ENCODE data around the gene ANKRD11. TPM values are rescaled to one million over a fixed set of nuclear protein-coding genes. Genes with fewer than 3 reads are reported as not detected.
"Not testable (repeated sequence)": the region's sequence is repeated elsewhere in the genome, so short reads cannot be mapped to it uniquely, and the experiment has no call there.

The ANKRD11 gene
- total RNA-seq, 4 donors from 2014 or later, result 75.6 to 183 (median 108) TPM

DNA sequence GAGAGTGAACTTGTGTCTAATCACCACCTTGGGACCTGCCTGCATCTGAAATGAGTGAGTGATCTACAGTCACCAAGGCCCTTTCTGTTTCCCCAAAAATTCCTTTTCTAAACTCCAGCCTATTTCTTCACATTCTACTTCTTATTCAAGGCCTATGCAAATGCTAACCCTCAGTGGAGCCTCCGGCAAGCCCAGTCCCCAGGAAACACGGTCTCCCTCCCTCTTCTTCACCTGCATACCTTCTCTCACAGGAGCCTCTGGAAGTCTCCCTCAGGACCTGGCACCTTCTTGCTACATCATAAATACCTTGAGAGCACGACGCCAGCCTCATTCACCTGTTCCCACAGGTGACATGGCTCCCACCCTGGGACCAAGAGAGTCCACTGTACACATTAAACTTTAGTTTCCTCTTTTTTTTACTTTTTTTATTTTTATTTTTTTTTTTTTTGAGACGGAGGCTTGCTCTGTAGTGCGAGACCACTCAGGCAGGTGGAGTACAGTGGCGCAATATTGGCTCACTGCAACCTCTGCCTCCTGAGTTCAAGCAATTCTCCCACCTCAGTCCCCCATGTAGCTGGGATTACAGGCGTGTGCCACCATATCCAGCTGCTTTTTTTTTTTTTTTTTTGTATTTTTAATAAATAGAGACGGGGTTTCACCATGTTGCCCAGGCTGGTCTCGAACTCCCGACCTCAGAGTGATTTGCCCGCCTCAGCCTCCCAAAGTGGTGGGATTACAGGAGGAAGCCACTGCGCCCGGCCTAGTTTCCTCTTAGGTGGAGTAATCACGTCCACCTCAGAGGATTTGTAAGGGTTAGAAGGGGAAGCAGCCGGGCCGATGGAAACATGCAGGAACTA lies 97.3 kb downstream of the ANKRD11 start:
- no peak for TF ChIP-seq POLR2A (IDR thresholded peaks at IDR 0.05)
- TF ChIP-seq, protein P1, sequence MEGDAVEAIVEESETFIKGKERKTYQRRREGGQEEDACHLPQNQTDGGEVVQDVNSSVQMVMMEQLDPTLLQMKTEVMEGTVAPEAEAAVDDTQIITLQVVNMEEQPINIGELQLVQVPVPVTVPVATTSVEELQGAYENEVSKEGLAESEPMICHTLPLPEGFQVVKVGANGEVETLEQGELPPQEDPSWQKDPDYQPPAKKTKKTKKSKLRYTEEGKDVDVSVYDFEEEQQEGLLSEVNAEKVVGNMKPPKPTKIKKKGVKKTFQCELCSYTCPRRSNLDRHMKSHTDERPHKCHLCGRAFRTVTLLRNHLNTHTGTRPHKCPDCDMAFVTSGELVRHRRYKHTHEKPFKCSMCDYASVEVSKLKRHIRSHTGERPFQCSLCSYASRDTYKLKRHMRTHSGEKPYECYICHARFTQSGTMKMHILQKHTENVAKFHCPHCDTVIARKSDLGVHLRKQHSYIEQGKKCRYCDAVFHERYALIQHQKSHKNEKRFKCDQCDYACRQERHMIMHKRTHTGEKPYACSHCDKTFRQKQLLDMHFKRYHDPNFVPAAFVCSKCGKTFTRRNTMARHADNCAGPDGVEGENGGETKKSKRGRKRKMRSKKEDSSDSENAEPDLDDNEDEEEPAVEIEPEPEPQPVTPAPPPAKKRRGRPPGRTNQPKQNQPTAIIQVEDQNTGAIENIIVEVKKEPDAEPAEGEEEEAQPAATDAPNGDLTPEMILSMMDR (IDR thresholded peaks at IDR 0.05), result no peak
- WGBS, 2 donors, result 54 to 61% methylated on average over 17 of the region's 17 CpGs
- no peak overlapping the region for H3K4me3 ChIP-seq (ENCODE audit: low read depth, poor library complexity, severe bottlenecking)
- intact Hi-C loops (cut with DNase I; ENCODE audit: low total_unique reads), result no loop called here
- no peak for DNase-seq (ENCODE audit: low spot score in 2 of 2)

DNA sequence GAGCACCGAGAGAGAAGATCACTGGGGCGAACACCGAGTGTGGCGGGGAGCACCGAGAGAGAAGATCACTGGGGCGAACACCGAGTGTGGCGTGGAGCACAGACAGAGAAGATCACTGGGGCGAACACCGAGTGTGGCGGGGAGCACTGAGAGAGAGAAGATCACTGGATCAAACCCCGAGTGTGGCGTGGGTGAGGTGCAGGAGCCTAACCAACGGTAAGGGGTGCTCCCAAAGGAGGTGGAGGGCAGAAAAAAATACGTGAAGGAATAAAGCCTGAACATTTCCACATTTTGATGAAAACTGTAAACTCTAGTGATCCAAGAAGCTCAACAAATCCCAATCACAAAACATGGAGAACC lies 100.2 kb downstream of the ANKRD11 start:
- DNase-seq (ENCODE audit: low spot score in 2 of 2); H3K4me3 ChIP-seq (ENCODE audit: low read depth, poor library complexity, severe bottlenecking); intact Hi-C loops (cut with DNase I; ENCODE audit: low total_unique reads): not testable (repeated sequence)
- WGBS, 2 donors, result 94 to 96% methylated on average over 15 of the region's 15 CpGs

DNA sequence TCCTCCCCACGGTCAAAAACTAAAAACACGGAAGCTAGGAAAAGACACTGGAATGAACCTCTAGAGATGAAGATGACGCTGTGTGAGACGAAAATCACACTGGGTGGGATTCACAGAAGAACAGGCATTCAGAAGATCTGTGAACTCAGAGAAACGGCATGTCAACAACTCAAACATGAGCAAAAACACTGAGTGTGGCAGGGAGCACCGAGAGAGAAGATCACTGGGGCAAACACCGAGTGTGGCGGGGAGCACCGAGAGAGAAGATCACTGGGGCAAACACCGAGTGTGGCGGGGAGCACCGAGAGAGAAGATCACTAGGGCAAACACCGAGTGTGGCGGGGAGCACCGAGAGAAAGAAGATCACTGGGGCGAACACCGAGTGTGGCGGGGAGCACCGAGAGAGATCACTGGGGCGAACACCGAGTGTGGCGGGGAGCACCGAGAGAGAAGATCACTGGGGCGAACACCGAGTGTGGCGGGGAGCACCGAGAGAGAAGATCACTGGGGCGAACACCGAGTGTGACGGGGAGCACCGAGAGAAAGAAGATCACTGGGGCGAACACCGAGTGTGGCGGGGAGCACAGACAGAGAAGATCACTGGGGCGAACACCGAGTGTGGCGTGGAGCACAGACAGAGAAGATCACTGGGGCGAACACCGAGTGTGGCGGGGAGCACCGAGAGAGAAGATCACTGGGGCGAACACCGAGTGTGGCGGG lies 100.7 kb downstream of the ANKRD11 start:
- 94 to 96% methylated on average over 44 of the region's 44 CpGs for WGBS, 2 donors
- H3K4me3 ChIP-seq (ENCODE audit: low read depth, poor library complexity, severe bottlenecking); intact Hi-C loops (cut with DNase I; ENCODE audit: low total_unique reads); DNase-seq (ENCODE audit: low spot score in 2 of 2): not testable (repeated sequence)

DNA sequence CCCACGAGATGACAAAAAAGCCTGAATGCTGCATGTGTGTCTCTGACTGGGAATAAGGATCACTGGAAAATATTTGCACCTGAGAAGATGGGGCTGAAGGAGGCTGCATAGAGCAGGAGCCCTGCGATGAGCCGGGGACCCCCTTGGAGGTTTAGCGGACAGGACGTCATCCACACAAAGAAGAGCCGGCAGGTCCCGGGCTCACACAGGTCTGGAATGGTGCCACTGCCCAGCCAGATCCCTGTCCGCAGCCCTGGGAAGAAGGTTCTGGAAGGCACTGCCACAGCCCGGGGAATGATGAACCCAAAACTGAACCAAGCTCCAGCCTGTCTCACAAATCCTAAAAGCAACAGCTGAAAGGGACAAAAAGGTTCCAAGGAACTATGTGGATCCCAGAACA lies 101.8 kb downstream of the ANKRD11 start:
- no peak for TF ChIP-seq POLR2A (IDR thresholded peaks at IDR 0.05)
- TF ChIP-seq, protein P1 (IDR thresholded peaks at IDR 0.05), result no peak
- H3K4me3 ChIP-seq (ENCODE audit: low read depth, poor library complexity, severe bottlenecking), result no peak overlapping the region
- no peak for DNase-seq (ENCODE audit: low spot score in 2 of 2)
- intact Hi-C loops (cut with DNase I; ENCODE audit: low total_unique reads), result no loop called here
- WGBS, 2 donors, result 90 to 96% methylated on average over 9 of the region's 9 CpGs

DNA sequence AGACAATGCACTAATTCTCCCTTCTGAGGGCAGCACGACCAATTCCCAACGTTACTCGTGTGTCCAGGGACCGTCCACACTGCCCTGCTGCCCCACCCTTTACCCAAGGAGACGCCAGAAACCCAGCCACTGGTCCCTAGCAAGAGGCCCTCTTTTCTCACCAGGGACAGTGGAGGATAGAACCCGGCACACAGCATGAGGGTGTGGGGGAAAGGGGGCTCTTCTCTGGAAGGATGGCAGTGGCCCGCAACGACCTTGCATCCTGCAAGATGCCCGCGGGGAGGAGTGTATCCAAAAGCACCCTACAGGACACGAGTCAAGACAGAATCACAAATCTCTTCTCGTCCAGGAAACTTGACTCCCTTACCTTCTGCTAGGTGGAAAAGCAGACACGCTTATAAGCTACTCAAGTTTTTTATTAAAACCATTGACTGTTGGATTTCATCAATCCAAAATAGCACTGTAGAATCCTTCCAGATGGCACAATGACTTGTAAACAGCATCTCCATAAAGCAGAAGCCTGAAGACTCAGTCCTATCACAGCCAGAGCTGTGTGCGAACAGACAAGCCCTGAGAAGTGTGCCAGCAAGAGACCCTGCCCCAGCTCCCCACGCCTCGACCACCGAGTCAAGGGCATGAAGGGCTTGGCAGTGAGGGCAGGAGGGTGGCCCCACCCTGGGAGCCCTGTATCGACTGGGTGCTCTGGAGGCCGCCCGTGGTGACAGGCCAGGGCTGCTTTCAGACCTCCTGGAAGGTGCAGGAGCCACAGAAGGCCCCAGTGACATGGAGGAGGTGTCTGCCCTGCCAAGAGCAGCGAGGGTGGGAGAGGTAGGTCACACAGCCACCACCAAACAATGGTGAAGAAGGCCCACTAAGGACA lies 103.8 kb downstream of the ANKRD11 start:
- H3K4me3 ChIP-seq (ENCODE audit: low read depth, poor library complexity, severe bottlenecking), result no peak overlapping the region
- TF ChIP-seq, protein P1 (IDR thresholded peaks at IDR 0.05), result no peak
- no peak for TF ChIP-seq POLR2A (IDR thresholded peaks at IDR 0.05)

DNA sequence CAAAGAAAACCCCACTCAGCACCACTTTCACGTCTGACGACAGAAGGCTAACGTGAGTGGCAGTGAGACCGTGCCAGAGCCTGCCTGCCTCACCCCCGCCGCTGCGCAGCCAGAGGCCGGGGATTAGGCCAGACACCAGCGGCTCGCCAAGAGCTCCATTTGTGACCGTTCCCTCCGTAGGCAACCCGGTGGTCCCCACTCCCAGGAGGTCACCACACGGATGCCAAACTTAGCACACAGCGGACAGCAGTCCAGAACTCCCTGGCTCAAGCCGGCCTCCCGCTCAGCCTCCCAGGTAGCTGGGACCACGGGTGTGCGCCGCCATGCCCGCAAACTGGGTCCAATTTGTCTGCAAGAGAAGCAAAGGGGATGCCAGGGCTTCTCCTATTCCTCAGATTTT lies 104.6 kb downstream of the ANKRD11 start:
- DNase-seq (ENCODE audit: low spot score in 2 of 2), result no peak
- TF ChIP-seq, protein P1 (IDR thresholded peaks at IDR 0.05), result no peak
- no peak for TF ChIP-seq POLR2A (IDR thresholded peaks at IDR 0.05)
- no peak overlapping the region for H3K4me3 ChIP-seq (ENCODE audit: low read depth, poor library complexity, severe bottlenecking)
- intact Hi-C loops (cut with DNase I; ENCODE audit: low total_unique reads), result no loop called here
- 93 to 94% methylated on average over 21 of the region's 21 CpGs for WGBS, 2 donors

More for the DNA sequence above, 103.8 kb downstream of the ANKRD11 start:
- WGBS, 2 donors, result 72 to 78% methylated on average over 21 of the region's 21 CpGs
- intact Hi-C loops (cut with DNase I; ENCODE audit: low total_unique reads), result no loop called here
- DNase-seq (ENCODE audit: low spot score in 2 of 2), result no peak
